Vagina (tissue), 2 donors: Measurements from ENCODE around the gene SLAMF6. TPM values are rescaled to one million over a fixed set of nuclear protein-coding genes. Genes with fewer than 3 reads are reported as not detected.

ENCODE experiments used
- DNase-seq, 2 donors: peaks; one replicate each; pipeline ENCODE4 v3.0.0-alpha.2; 2017; ENCODE audit errors: extremely low spot score in 2 of 2
- H3K27ac ChIP-seq: fragments of 200-600 bp; sonication (generic); one replicate; pipeline ENCODE4 v1.5.1; 2019
- H3K27me3 ChIP-seq: fragments of 200-600 bp; sonication (generic); one replicate; pipeline ENCODE4 v1.5.1; 2019
- H3K36me3 ChIP-seq, 2 donors: fragments of 200-600 bp; sonication (generic); one replicate each; pipeline ENCODE4 v1.5.1; 2017 to 2019
- H3K4me1 ChIP-seq: fragments of 200-600 bp; sonication (generic); one replicate; pipeline ENCODE4 v1.5.1; 2019
- H3K4me3 ChIP-seq, 2 donors: fragments of 200-600 bp; sonication (generic); 1 replicate in 1 of 2; 2 replicates in 1 of 2; pipeline ENCODE4 v1.5.1; 2016 to 2019
- H3K9me3 ChIP-seq: fragments of 200-600 bp; sonication (generic); one replicate; pipeline ENCODE4 v1.5.1; 2019
- CTCF ChIP-seq, 3 experiments: fragments of 450-650 bp in 2 of 3; fragments of 200-600 bp in 1 of 3; sonication (generic) in 1 of 3; IDR thresholded peaks; one replicate each; pipeline ENCODE4 v1.5.1; 2017 to 2019; ENCODE audit warnings: antibody characterized with exemption in 3 of 3, mild to moderate bottlenecking in 2 of 3, moderate library complexity in 2 of 3
- POLR2A ChIP-seq, 2 donors: fragments of 450-650 bp; IDR thresholded peaks; one replicate each; pipeline ENCODE4 v1.6.1; 2017; ENCODE audit warnings: antibody characterized with exemption in 2 of 2, mild to moderate bottlenecking in 2 of 2, moderate library complexity in 2 of 2
- POLR2AphosphoS5 ChIP-seq, 2 donors: sonication (generic); formaldehyde crosslinking; IDR thresholded peaks; one replicate each; pipeline ENCODE4 v1.9.0; 2017; ENCODE audit warnings: antibody characterized with exemption in 2 of 2, mild to moderate bottlenecking in 2 of 2, low read depth in 1 of 2; ENCODE audit not compliant: insufficient read depth in 1 of 2
- intact Hi-C: fragments of 100-400 bp; cut with DNase I; formaldehyde crosslinking; loops from one replicate; pipeline ENCODE4 v1.15.1; 2023
- total RNA-seq: library from RNA; depleted of rRNA; stranded (reverse); fragments of >200 nt; gene quantifications from one replicate; pipeline ENCODE4 v1.2.3, GENCODE V29; 2016

SLAMF6 gene
- total RNA-seq: 8.6 TPM

GRCh38 chr1:160522622-160523345 is at the start of gene SLAMF6:
Gene SLAMF6 (minus strand): TSS chr1:160523255. CDS start chr1:160523192, 63 bp downstream.
- Histone ChIP-seq H3K36me3 (no peaks in the 10 kb centered on the region), H3K4me3 (peak within 1 kb of the TSS in 1 of 2 donors; percentile 24), H3K27me3 (no peaks in the 10 kb centered on the region), H3K4me1 (no peaks in the 10 kb centered on the region), H3K27ac (no peak within 1 kb of the TSS), H3K9me3 (no peaks in the 10 kb centered on the region)
- intact Hi-C loops: no loop called here
- DNase-seq: no peak
- TF ChIP-seq POLR2A (IDR thresholded peaks at IDR 0.05): no peak
- no peak for TF ChIP-seq POLR2AphosphoS5 (IDR thresholded peaks at IDR 0.05; ENCODE audit: insufficient read depth in 1 of 2, low read depth in 1 of 2)
- TF ChIP-seq CTCF (IDR thresholded peaks at IDR 0.05): no peak

- H3K9me3 ChIP-seq: no peaks in the 10 kb centered on the region
- TF ChIP-seq POLR2AphosphoS5 (IDR thresholded peaks at IDR 0.05; ENCODE audit: insufficient read depth in 1 of 2, low read depth in 1 of 2) (no peak), POLR2A (IDR thresholded peaks at IDR 0.05) (no peak), CTCF (IDR thresholded peaks at IDR 0.05) (no peak)
- no peak overlapping the region for H3K27ac ChIP-seq
- no peak overlapping the region for H3K4me3 ChIP-seq
- intact Hi-C loops: no loop called here
- H3K27me3 ChIP-seq: no peaks in the 10 kb centered on the region
- H3K4me1 ChIP-seq: no peaks in the 10 kb centered on the region
- no peak for DNase-seq
- no peaks in the 10 kb centered on the region for H3K36me3 ChIP-seq
Observed at GRCh38 chr1:160570840-160571239, 47.8 kb upstream of the SLAMF6 start.

- Histone ChIP-seq H3K27me3 (no peaks in the 10 kb centered on the region), H3K36me3 (no peaks in the 10 kb centered on the region), H3K9me3 (no peaks in the 10 kb centered on the region), H3K4me1 (no peaks in the 10 kb centered on the region), H3K27ac (no peak overlapping the region), H3K4me3 (no peak overlapping the region)
- TF ChIP-seq POLR2AphosphoS5 (IDR thresholded peaks at IDR 0.05; ENCODE audit: insufficient read depth in 1 of 2, low read depth in 1 of 2) (no peak), CTCF (IDR thresholded peaks at IDR 0.05) (no peak), POLR2A (IDR thresholded peaks at IDR 0.05) (no peak)
- no peak for DNase-seq
- intact Hi-C loops: no loop called here
Observed at GRCh38 chr1:160569806-160570205, 46.8 kb upstream of the SLAMF6 start.

GRCh38 chr1:160567858-160568682 is 45.0 kb upstream of the SLAMF6 start:
- Histone ChIP-seq H3K9me3 (no peaks in the 10 kb centered on the region), H3K36me3 (no peaks in the 10 kb centered on the region), H3K27me3 (no peaks in the 10 kb centered on the region), H3K4me1 (no peaks in the 10 kb centered on the region), H3K4me3 (no peak overlapping the region), H3K27ac (no peak overlapping the region)
- TF ChIP-seq POLR2A (IDR thresholded peaks at IDR 0.05): no peak
- TF ChIP-seq POLR2AphosphoS5 (IDR thresholded peaks at IDR 0.05; ENCODE audit: insufficient read depth in 1 of 2, low read depth in 1 of 2): no peak
- no peak for TF ChIP-seq CTCF (IDR thresholded peaks at IDR 0.05)
- no peak for DNase-seq
- intact Hi-C loops: no loop called here

GRCh38 chr1:160567341-160567740 is 44.3 kb upstream of the SLAMF6 start:
- no peaks in the 10 kb centered on the region for H3K4me1 ChIP-seq
- no peaks in the 10 kb centered on the region for H3K36me3 ChIP-seq
- TF ChIP-seq POLR2AphosphoS5 (IDR thresholded peaks at IDR 0.05; ENCODE audit: insufficient read depth in 1 of 2, low read depth in 1 of 2) (no peak), POLR2A (IDR thresholded peaks at IDR 0.05) (no peak), CTCF (IDR thresholded peaks at IDR 0.05) (no peak)
- H3K27me3 ChIP-seq: no peaks in the 10 kb centered on the region
- DNase-seq: no peak
- H3K4me3 ChIP-seq: no peak overlapping the region
- no peak overlapping the region for H3K27ac ChIP-seq
- intact Hi-C loops: no loop called here
- no peaks in the 10 kb centered on the region for H3K9me3 ChIP-seq
